Hematopoietic multipotent progenitor cell treated with erythropoietin and hydrocortisone succinate and interleukin-3 and kit ligand, for 15 days (in vitro differentiated cells): Measurements from ENCODE around the gene FBLN2.

Experiments
- DNase-seq: peaks from one replicate; pipeline ENCODE4 v3.0.0-alpha.2; 2015; ENCODE audit warnings: low spot score

FBLN2 gene

DNA sequence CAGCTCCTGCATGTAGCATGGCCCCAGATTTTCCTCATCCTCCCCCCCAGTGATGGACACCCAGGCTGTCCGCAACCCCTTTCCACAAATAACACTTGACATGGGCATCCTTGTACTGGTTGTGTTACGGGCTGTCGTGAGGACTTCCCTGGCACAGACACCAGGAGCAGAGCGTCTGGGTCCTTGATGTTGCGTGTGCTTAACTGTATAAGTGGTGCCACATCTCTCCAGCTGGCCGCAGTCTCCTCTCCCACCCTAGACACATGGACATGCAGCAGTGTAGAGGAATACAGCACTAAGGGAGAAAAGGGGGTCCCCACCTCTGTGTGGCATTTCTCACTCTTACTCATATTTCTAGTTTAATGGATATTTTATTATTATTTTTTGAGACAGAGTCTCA is 56.6 kb downstream of the FBLN2 start:
- DNase-seq, result no peak

DNA sequence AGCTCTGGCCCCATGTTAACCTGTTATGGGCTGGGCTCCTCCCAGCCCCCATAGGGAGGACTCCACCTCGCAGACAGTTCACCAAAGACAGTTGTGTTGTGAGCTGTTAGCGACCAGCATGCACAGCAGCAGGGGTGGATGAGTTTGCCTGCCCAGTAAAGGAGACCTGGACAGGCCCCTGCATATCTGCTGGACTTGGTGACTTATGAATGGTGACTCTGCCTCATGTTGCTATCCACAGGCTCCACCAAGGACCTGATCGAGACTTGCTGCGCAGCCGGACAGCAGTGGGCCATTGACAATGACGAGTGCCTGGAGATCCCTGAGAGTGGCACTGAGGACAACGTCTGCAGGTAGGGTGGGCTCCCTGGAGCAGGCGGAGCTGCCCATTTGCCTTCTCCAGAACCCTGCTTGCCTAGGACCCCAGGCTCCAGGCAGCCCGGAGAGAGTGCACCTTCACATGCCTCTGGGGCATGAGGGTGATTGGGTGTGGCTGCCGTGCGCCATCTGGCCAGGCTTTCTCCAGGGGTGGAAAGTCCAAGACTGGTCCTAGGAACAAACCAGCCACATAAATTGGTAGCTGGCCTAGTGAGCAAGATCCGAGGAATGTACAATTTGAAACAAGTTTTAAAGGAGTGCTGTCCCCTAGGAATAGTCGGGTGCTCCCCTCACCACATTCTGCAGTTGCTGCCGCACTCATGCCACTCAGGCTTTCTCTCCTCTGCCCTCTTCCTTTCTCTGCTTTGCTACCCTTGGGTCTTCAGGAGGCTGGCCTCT is 59.1 kb downstream of the FBLN2 start:
- DNase-seq, result no peak

DNA sequence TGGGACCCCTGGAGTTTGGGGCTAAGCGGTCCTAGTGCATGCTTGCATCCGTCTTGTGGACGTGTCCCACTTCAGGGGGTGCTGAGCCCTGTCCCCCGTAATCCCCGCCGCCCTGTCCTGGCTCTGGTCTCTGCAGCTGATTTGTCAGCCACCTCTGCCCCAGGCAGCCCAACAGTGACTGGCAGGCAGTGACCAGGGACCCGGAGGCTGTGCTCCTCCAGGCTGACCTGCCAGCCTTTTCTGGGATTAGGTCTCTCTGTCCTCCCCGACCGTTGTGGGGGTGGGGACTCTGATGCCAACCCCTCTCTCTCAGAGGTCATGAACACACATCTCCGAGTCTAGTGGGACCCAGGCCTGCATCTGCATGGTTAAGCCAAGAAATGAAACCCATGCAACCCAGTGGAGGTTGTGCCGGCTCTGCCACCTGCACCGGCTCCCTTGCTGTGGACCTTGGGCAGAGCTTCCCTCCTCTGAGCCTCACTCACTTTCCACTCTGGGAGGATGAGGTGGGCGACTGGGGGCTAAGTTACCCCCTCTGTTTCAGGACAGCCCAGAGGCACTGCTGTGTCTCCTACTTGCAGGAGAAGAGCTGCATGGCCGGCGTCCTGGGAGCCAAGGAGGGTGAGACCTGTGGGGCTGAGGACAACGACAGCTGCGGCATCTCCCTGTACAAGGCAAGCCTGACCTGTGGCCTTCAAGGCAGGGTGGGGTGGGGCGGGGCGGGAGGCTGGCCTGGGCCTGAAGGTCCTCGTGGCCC is 60.2 kb downstream of the FBLN2 start:
- DNase-seq, result no peak

DNA sequence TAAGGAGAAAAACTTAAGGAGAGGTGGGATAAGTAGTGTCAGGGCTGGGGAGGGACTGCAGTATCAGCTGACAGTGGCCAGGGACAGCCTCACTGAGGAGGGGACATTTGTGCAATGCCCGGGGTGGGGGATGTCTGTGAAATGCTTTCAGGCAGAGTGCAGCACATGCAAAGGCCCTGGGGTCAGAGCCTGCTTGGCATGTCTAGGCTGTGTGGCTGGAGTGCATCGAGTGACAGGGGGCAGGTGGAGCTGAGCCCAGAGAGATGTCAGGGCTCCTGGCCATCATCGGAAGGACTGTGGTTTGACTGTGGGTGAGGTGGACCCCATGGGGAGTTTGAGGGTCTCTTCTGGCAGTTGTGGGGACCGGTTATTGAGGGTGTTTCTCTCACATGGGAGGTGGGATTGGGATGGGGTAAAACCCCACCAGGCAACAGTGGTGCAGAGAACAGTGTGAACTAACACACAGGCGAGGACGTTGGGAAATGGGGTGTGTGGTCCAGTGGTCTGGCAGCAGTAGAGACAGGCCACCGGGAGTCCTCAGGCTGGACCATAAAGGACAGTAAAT is 61.2 kb downstream of the FBLN2 start:
- DNase-seq, result no peak

DNA sequence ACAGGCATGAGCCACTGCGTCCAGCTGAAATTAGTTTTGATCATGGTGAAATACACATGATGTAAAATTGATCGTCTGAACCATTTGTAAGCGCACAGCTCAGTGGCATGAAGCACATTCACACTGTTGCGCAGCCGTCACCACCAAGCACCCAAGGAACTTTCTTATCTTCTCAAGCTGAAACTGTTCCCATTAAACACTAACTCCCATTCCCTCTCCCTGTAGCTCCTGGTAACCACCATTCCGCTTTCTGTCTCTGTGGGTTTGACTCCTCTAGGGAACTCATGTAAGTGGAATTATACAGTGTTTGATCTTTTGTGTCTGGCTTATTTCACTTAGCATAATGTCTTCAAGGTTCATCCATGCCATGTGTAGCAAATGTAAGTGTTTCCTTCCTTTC is 62.3 kb downstream of the FBLN2 start:
- DNase-seq, result no peak

DNA sequence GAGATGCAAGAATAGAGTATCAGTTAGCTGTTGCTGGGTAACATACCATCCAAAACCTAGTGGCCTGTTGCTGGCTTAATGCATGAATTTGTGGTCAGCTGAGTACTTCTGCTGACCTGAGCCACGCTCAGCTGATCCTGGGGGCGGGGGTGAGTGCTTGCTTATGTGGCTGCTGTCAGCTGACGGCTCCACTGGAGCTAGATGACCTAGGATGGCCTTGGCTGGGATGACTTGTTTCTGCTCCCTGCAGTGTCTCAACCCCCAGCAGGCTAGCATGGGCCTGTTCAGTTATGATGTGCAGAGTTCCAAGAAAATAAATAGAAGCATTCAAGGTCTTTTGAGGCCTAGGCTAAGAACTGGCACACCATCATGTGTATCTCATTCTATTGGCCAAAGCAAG is 63.9 kb downstream of the FBLN2 start:
- DNase-seq, result no peak

DNA sequence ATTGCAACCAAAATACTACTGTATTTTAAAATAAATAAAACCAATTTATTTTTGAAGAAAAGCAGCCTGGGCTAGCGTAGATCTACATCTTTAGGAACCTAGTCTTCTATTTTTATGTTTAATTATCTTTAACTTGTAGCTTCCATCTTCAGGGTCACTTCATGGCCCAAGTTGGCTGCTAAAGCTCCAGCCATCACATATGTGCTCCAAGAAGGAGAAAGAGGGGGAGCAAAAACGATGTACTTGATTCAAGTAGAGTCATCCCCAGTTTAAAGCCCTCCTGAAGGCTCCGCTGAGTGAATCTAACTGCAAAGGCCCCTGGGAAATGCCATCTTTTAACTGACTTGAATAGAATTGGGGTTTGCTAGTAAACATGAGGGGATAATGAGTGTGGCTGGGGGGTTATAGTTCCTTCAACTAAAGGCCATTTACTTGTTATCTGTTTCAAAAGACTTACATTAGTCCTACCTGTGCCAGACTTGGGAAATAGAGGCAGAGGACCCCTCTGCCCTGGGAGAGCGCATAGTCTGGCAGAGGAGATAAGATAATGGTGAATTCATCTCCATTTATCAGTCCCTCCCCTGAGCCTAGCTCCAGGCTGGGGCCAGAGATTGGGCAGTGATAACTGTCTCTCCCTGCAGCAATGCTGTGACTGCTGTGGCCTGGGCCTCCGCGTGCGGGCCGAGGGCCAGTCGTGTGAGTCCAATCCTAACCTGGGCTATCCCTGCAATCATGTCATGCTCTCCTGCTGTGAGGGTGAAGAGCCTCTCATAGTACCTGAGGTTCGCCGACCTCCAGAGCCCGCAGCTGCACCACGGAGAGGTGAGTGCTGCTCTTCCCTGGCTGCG is 64.6 kb downstream of the FBLN2 start:
- no peak for DNase-seq

DNA sequence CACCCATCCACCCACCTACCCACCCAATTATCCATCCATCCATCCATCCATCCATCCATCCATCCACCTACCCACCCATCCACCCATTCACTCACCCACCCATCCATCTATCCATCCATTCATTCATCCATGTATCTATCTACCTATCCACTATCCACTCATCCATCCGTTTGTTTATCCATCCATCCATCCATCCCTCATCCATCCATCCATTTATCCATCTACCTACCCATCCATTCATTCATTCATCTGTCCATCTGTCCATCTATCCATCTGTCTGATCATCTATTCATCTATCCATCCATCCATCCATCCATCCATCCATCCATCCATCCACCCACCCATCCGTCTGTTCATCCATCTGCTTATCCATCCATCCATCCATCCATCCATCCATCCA is 65.7 kb downstream of the FBLN2 start:
- no peak for DNase-seq

DNA sequence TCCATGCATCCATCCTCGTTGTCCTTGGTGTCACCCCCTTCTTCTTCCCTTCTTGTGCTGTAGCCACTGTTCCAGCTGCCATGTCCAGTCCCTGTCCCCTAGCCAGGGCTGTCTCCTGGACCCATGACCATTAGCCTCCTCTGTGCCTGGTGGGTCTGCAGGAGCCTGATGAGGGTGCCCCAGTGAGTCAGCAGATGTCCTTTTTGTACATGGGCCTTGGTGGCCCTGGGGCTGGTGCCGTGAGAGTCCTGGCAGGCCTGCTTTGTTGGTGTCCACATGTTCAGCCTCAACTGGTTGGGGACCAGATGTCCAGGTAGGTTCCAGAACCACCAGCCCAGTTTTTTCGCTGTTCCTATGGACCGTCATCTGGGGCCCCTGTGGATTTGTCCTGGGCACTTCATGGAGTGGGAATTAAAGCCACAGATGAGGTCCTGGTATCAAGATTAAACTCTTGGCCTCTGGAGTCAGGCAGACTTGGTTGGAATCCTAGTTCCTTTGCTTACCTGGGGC is 66.1 kb downstream of the FBLN2 start:
- no peak for DNase-seq

DNA sequence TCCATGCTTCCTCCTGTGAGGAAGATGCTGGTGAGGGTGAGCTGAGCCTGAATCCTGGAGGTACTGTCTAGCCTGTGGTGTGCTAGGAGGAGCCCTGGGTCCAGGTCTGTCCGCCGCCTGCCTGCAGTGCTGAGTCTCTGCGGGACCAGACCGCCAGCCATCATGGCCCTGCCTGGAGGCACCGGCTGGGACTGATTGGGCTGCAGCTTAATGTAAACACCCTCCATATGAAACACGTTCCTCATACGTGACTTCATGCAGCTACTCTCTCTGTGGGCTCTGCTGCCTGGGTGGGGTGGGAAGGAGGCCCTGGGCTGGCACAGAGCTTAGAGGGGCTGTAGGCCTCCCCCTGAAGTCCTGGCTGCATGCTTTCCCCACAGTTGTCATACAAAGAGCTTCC is 67.4 kb downstream of the FBLN2 start:
- DNase-seq, result no peak

DNA sequence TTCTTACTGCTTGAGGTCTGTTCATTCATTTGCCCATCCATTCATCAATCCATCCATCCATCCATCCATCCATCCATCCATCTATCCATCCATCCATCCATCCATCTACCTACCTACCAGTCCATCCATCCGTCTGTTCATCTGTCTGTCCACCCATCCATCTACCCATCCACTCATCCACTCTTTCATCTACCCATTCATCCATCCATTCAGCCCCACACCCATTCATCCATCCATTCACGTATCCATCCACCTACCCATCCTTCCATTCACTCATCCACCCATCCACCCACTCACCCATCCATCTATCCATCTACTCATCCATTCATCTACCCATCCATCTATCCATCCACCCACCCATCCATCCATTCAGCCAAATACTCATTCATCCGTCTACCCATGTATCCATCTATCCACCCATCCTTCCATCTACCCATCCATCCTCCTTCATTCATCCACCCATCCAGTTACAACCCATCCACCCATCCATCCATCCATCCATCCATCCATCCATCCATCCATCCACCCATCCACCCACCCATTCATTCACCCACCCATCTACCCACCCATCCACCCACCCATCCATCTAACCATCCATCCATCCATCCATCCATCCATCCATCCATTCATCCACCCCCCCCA is 68.3 kb downstream of the FBLN2 start:
- DNase-seq, result no peak

DNA sequence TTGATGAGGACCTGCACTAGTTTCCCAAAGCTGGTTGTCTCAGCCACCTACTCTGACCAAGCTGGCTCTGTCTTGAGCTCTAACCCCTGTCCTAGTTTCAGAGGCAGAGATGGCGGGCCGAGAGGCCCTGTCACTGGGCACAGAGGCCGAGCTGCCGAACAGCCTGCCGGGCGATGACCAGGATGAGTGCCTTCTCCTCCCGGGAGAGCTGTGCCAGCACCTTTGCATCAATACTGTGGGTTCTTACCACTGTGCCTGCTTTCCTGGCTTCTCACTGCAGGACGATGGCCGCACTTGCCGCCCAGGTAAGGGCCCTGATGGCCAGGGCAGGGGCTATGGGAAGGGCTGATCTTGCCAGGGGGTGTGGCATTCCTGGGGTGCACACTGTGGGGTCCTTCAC is 69.1 kb downstream of the FBLN2 start:
- no peak for DNase-seq

DNA sequence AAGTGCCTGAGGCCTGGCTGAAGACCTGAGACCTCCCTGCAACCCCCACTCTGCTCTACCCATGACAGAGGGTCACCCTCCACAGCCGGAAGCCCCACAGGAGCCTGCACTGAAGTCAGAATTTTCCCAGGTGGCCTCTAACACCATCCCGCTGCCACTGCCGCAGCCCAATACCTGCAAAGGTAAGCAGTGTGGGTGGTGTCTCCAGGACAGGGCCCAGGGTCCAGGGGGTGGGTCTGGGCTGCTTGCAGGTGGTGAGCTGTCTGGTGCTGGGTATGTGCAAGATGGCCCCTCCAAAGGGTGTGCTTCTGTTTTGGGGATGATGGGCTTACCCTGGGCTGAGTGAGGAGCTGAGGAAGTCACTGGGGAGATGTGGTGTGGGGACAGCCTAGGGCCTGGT is 69.9 kb downstream of the FBLN2 start:
- DNase-seq, result no peak

DNA sequence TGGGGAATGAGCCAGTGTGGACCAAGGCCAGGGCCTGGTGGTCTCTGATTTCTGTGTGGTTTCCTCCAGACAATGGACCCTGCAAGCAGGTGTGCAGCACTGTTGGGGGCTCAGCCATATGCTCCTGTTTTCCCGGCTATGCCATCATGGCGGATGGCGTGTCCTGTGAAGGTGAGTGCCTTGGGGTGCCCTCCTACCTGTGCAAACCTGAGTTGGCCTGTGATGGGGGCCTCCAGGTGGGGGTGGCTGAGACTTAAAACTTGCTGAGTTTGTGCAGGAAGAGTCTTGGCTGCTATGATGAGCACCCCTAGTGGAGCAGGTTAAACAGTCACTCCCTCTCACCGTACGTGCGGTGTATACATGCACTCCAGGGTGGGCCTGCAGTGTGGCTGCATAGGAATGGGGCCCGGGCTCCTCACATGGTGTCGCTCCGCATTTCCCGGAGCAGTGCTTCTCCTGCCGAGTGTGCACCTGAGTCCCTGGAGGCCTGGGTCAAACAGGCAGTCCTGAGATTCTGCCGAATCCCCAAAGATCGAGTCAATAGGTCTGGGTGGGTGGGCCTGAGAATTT is 70.8 kb downstream of the FBLN2 start:
- DNase-seq, result no peak

DNA sequence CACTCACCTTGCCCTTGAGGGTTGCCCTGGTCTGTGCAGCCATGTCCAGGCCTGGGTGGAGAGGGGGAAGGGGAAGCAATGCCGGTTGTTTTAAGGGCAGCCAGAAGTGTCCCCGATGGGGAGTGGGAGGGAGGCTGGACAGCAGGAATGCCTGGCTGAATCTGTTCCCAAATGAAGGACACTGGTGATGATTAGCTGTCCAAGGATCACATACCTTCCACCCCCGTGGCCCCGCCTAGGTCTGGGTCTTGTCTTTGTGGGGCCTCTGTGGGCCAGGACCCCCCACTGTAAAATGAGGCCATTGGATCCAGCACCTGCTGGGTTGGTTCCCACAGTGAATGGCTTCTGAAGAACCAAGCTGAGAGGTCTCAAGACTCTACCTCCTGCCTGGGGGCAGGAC is 71.4 kb downstream of the FBLN2 start:
- no peak for DNase-seq

DNA sequence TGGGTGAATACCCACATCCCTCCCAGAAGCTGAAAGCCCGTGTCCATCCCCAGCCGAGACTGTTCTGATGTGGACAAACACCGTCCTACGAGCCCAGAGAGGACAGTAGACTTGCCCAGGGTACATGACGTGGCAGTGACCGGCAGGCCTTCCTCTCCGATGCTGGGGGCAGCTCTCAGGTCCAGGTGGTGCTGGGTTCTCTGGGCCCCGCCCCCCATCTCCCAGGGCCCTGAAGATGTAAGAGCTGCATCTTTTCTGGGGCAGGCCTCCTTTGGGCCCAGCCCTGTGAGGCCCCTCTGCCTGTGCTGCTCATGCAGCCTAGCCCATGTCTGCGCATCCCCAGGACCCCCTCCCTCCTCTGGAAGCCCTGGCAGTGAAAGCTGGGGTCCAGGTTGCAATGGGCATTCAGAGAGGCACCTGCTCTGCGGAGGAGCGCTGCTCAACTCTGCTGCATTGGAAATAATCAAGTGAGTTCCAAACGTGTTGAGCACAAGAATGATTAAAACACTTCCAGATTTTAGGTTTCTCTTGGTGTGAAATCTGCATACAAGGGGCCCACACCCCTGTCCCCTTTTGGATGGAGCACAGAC is 71.9 kb downstream of the FBLN2 start:
- no peak for DNase-seq

DNA sequence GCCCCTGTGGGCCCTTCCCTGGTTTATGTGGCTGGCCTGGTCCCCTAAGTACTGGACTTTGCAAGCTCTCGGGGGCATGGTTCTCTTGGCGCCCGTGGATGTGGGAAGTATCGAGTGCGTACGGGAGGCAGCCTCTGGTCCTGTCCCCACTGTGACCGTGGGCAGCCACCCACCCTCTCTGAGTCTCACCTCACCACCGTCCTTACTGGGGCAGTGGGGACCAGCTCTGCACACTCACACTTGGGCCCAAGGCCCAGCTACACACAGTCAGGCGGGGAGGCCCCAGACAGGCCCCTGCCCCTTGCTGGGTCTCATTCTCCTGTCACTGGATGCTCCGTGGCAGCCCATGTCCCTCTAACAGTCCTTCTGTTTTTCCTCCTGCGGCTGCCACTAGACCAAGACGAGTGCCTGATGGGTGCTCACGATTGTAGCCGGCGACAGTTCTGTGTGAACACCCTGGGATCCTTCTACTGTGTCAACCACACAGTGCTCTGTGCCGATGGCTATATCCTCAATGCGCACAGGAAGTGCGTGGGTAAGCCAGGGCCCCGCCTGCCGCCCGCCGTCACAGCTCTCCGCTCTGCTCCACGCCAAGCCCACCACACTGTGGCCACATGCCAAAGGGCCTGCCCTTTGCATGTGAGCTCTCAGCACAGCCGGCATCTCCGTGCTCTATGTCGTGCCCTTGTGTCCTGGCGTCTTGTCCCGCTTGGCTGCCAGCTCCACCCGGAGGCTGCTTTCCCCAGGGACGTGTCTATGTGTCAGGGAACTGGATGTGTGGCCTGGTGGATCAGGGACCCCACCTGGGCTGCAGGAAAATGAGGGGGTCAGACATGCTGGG is 72.7 kb downstream of the FBLN2 start:
- DNase-seq, result no peak

DNA sequence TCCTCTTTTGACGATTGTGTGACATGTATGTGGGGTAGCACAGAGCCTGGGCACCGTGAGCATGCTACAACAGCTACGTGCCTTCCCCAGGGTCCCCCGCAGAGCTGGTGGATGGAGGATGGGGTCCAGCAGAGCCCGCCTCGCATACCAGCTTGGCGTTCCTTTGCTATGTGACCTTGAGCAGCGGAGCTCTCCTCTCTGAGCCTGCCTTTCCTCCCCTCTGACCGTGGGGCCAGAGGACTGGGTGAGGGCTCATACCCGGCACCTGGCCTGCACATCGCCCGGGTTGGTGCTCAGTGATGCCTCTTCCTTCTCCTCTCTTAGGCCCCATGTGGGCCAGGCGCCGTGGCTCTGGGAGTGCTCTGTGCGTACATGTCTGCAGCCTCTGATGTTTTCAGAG is 73.4 kb downstream of the FBLN2 start:
- DNase-seq, result no peak

DNA sequence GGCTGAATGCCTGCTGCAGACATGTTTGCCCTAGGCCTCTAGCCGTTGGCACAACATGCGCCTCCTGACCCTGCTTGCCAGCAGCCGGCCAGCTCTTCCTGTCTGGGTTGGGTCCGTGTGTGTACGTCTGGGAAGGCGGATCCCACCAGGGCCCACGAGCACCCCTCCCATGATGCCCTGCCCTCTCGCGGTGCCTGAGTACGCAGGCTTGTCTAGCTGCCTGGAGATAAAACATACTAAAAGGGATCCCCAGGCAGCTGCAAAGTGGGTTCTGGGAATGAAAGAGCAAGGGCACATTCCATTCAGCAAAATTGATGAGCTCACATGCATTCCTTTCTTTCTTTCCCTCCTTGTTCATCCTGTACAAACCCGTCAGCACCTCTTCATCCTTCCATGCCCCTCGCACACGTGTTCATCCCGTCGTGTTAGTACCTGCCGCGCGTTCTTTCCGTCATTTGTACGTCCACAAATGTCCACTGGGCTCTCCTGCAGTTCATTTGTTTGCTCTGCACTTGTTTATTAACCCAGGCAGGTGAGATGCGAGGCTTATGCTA is 74.3 kb downstream of the FBLN2 start:
- DNase-seq, result no peak

DNA sequence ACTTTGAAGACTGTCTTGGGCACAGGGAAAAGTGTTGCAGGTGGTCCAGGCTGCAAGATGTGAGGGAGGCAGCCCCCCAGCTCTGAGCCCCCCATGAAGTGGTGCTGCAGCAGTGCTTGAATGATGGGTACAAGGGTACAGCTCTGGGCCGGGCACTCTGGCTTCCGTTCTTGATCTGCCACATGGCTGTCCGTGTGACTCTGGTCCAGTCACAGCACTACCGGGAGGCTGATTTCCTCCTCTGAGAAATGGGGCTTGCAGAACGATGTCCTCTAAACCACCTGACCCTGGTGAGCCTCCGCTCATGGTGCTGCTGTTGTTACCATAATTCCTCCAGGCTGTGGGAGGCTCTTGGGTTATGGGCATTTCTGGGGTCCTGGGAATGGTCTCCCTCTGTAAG is 75.1 kb downstream of the FBLN2 start:
- no peak for DNase-seq
